Spleen (tissue), 7 donors: ENCODE data around the gene PCSK6.

Source experiments
- CTCF ChIP-seq, 11 experiments: fragments of 200-600 bp in 7 of 11; fragments of 450-650 bp in 4 of 11; sonication (generic) in 4 of 11; IDR thresholded peaks in 8 of 11; conservative IDR thresholded peaks in 3 of 11; 1 replicate in 7 of 11; 2 replicates in 4 of 11; pipeline versions ENCODE4 v1.4.0 to v1.8.0; 2016 to 2021; ENCODE audit warnings: antibody characterized with exemption in 11 of 11, inconsistent platforms in 4 of 11, mild to moderate bottlenecking in 1 of 11
- POLR2A ChIP-seq, 3 donors: fragments of 450-650 bp; IDR thresholded peaks; one replicate each; pipeline ENCODE4 v1.5.1; 2017; ENCODE audit warnings: antibody characterized with exemption in 3 of 3, mild to moderate bottlenecking in 1 of 3
- POLR2AphosphoS5 ChIP-seq, 3 donors: sonication (generic); formaldehyde crosslinking; IDR thresholded peaks; one replicate each; pipeline ENCODE4 v1.5.1; 2017; ENCODE audit warnings: antibody characterized with exemption in 3 of 3
- donor health status: DM: no; HTN: no; CAD: no; lungs with moderate emphysema.
- donor health status: DM: no; HTN: no; CAD: no.
- donor health status: DM: no; HTN: no; CAD: no.

GRCh38 chr15:101306341-101307047 is 183.0 kb downstream of the PCSK6 start:
- no peak for TF ChIP-seq CTCF (IDR thresholded peaks at IDR 0.05 in 8 of 11, conservative IDR thresholded peaks at IDR 0.05 in 3 of 11)
- TF ChIP-seq POLR2A (IDR thresholded peaks at IDR 0.05): no peak
- TF ChIP-seq POLR2AphosphoS5 (IDR thresholded peaks at IDR 0.05): no peak
